BE2C (cell line): ENCODE data around the gene FHOD3.

Experiments used
- DNase-seq: peaks from one replicate; pipeline ENCODE4 v3.0.0-alpha.2; 2020
- H3K27me3 ChIP-seq: fragments of 250-450 bp; sonication (Bioruptor Pico); 2 replicates; pipeline ENCODE4 v1.5.1; 2020; ENCODE audit warnings: mild to moderate bottlenecking
- H3K36me3 ChIP-seq: fragments of 250-450 bp; sonication (Bioruptor Pico); 2 replicates; pipeline ENCODE4 v1.5.1; 2020; ENCODE audit warnings: mild to moderate bottlenecking
- H3K4me1 ChIP-seq: fragments of 250-450 bp; sonication (Bioruptor Pico); 2 replicates; pipeline ENCODE4 v1.5.1; 2020
- H3K4me3 ChIP-seq: 2 replicates; pipeline ENCODE4 v1.5.1; 2011; ENCODE audit warnings: low read depth, low read length
- H3K9me3 ChIP-seq: fragments of 250-450 bp; sonication (Bioruptor Pico); 2 replicates; pipeline ENCODE4 v1.5.1; 2020
- CTCF ChIP-seq: IDR thresholded peaks from 2 replicates; pipeline ENCODE4 v1.5.1; 2012; ENCODE audit warnings: mild to moderate bottlenecking, low read depth, low read length

Gene FHOD3

GRCh38 chr18:36630917-36631316 lies 333.4 kb downstream of the FHOD3 start:
- no peak for TF ChIP-seq CTCF

GRCh38 chr18:36633961-36634412 lies 336.5 kb downstream of the FHOD3 start:
- Histone ChIP-seq H3K27me3 (no peaks in the 10 kb centered on the region), H3K4me3 (no peak overlapping the region), H3K36me3 (no peaks in the 10 kb centered on the region), H3K9me3 (no peaks in the 10 kb centered on the region), H3K4me1 (no peaks in the 10 kb centered on the region)
- TF ChIP-seq CTCF, result no peak
- no peak for DNase-seq

More at GRCh38 chr18:36630917-36631316, 333.4 kb downstream of the FHOD3 start:
- Histone ChIP-seq H3K27me3 (no peaks in the 10 kb centered on the region), H3K9me3 (no peaks in the 10 kb centered on the region), H3K4me1 (no peaks in the 10 kb centered on the region), H3K36me3 (no peaks in the 10 kb centered on the region), H3K4me3 (no peak overlapping the region)
- no peak for DNase-seq

- no peak for DNase-seq
- H3K36me3 ChIP-seq, result no peaks in the 10 kb centered on the region
- TF ChIP-seq CTCF, result no peak
- no peaks in the 10 kb centered on the region for H3K4me1 ChIP-seq
- H3K27me3 ChIP-seq, result no peaks in the 10 kb centered on the region
- no peaks in the 10 kb centered on the region for H3K9me3 ChIP-seq
- no peak overlapping the region for H3K4me3 ChIP-seq
Observed at GRCh38 chr18:36634573-36635216, 337.2 kb downstream of the FHOD3 start.

GRCh38 chr18:36635414-36636096 lies 338.0 kb downstream of the FHOD3 start:
- no peaks in the 10 kb centered on the region for H3K27me3 ChIP-seq
- no peaks in the 10 kb centered on the region for H3K9me3 ChIP-seq
- no peak for TF ChIP-seq CTCF
- H3K4me1 ChIP-seq, result no peaks in the 10 kb centered on the region
- DNase-seq, result no peak
- H3K36me3 ChIP-seq, result no peaks in the 10 kb centered on the region
- H3K4me3 ChIP-seq, result no peak overlapping the region

- H3K36me3 ChIP-seq, result no peaks in the 10 kb centered on the region
- no peaks in the 10 kb centered on the region for H3K4me1 ChIP-seq
- H3K9me3 ChIP-seq, result no peaks in the 10 kb centered on the region
- TF ChIP-seq CTCF, result no peak
- no peaks in the 10 kb centered on the region for H3K27me3 ChIP-seq
- no peak for DNase-seq
- no peak overlapping the region for H3K4me3 ChIP-seq
Observed at GRCh38 chr18:36636237-36636817, 338.8 kb downstream of the FHOD3 start.

GRCh38 chr18:36638224-36638623 lies 340.7 kb downstream of the FHOD3 start:
- DNase-seq, result no peak
- Histone ChIP-seq H3K36me3 (no peaks in the 10 kb centered on the region), H3K9me3 (no peaks in the 10 kb centered on the region), H3K27me3 (no peaks in the 10 kb centered on the region), H3K4me3 (no peak overlapping the region), H3K4me1 (no peaks in the 10 kb centered on the region)
- TF ChIP-seq CTCF, result no peak
